Neutrophil (primary cell): ENCODE results near the gene HNRNPLL.

Experiments
- H3K27ac ChIP-seq: fragments of 200-600 bp; sonication (generic); 2 replicates; pipeline ENCODE4 v1.5.1; 2016; ENCODE audit warnings: mild to moderate bottlenecking, moderate library complexity
- H3K27me3 ChIP-seq: fragments of 200-600 bp; sonication (generic); 2 replicates; pipeline ENCODE4 v1.6.0; 2016; ENCODE audit warnings: mild to moderate bottlenecking
- H3K36me3 ChIP-seq: fragments of 200-600 bp; sonication (generic); 2 replicates; pipeline ENCODE4 v1.5.1; 2017
- H3K4me1 ChIP-seq, 2 experiments: fragments of 200-600 bp in 1 of 2; sonication (generic) in 1 of 2; 1 replicate in 1 of 2; 2 replicates in 1 of 2; pipeline versions ENCODE4 v1.5.1 to v1.6.1; 2013 to 2016; ENCODE audit warnings: low read depth in 1 of 2, low read length in 1 of 2, mild to moderate bottlenecking in 1 of 2, moderate library complexity in 1 of 2; ENCODE audit not compliant: control insufficient read depth in 1 of 2, insufficient read depth in 1 of 2
- H3K4me3 ChIP-seq, 2 experiments: fragments of 200-600 bp in 1 of 2; sonication (generic) in 1 of 2; 1 replicate in 1 of 2; 2 replicates in 1 of 2; pipeline ENCODE4 v1.5.1; 2013 to 2016; ENCODE audit warnings: low read depth in 1 of 2, low read length in 1 of 2, mild to moderate bottlenecking in 1 of 2, moderate library complexity in 1 of 2
- H3K9me3 ChIP-seq: fragments of 200-600 bp; sonication (generic); 2 replicates; pipeline ENCODE4 v1.5.1; 2016
- TF ChIP-seq, protein P1 (sequence below): fragments of 200-600 bp; sonication (generic); IDR thresholded peaks from 2 replicates; pipeline ENCODE4 v1.5.1; 2016; ENCODE audit warnings: antibody characterized with exemption

The HNRNPLL gene

DNA sequence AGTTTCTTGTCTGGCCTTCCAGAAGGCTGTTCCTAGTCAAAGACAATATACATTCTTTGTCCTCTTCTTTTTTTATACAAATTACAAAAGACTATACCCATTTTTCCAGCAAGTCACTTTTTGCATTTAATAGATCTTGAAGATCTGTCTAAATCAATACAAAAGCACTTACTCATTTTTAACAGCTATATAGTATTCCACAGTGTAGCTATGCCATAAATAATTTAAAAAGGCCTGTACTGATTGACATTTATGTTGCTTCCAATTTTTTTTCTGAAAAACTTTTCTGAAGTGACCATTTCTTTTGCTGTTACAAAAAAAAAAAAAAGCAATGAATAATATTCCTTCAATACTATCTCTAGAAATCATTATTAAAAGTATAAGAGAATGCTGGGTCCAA is 30.3 kb upstream of the HNRNPLL start:
- TF ChIP-seq, protein P1, sequence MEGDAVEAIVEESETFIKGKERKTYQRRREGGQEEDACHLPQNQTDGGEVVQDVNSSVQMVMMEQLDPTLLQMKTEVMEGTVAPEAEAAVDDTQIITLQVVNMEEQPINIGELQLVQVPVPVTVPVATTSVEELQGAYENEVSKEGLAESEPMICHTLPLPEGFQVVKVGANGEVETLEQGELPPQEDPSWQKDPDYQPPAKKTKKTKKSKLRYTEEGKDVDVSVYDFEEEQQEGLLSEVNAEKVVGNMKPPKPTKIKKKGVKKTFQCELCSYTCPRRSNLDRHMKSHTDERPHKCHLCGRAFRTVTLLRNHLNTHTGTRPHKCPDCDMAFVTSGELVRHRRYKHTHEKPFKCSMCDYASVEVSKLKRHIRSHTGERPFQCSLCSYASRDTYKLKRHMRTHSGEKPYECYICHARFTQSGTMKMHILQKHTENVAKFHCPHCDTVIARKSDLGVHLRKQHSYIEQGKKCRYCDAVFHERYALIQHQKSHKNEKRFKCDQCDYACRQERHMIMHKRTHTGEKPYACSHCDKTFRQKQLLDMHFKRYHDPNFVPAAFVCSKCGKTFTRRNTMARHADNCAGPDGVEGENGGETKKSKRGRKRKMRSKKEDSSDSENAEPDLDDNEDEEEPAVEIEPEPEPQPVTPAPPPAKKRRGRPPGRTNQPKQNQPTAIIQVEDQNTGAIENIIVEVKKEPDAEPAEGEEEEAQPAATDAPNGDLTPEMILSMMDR, result no peak
- no peaks in the 10 kb centered on the region for H3K9me3 ChIP-seq

DNA sequence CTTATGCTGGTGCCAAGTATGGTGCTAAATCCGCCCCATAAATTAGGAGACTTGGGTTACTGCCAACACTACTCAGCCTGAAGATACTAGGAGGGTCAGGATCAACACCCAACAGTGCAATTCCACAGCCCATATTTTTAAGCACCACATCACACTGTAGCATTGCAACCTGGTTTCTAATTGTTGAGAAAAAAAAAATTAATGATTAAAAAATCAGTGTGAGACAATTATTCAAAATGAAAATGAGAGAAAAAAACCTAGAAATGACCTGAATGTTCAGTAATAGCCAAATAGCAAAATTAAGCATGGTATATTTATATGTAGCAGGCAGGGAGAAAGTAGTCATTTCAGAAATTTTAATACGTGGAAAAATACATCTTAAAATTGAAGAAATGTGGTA is 29.2 kb upstream of the HNRNPLL start:
- no peaks in the 10 kb centered on the region for H3K36me3 ChIP-seq
- H3K27ac ChIP-seq, result no peak overlapping the region
- TF ChIP-seq, protein P1, result no peak
- H3K9me3 ChIP-seq, result no peaks in the 10 kb centered on the region
- H3K27me3 ChIP-seq, result no peaks in the 10 kb centered on the region
- H3K4me1 ChIP-seq, result peaks cover 0 to 10% of the 10 kb centered on the region in 2 experiments
- no peak overlapping the region for H3K4me3 ChIP-seq

More for the DNA sequence above, 30.3 kb upstream of the HNRNPLL start:
- no peaks in the 10 kb centered on the region for H3K36me3 ChIP-seq
- H3K27ac ChIP-seq, result no peak overlapping the region
- H3K27me3 ChIP-seq, result no peaks in the 10 kb centered on the region
- H3K4me3 ChIP-seq, result no peak overlapping the region
- peaks cover 0 to 10% of the 10 kb centered on the region in 2 experiments for H3K4me1 ChIP-seq

DNA sequence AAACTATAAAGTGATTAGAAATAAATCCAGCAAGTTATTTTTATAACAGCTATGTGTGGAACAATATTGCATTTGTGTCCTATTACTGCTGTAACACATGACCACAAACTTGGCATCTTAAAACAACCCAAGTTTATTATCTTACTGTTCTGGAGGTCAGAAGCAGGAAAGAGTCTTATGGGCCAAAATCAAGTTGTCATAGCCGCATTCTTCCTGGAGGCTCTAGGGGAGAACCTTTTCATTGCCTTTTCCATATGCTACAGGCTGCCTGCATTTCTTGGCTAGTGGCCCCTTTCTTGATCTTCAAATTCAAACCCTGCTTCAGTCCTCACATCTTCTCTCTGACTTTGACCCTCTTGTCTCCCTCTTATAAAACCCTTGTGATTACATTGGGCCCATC is 27.0 kb upstream of the HNRNPLL start:
- Histone ChIP-seq H3K4me3 (no peak overlapping the region), H3K9me3 (no peaks in the 10 kb centered on the region), H3K27me3 (no peaks in the 10 kb centered on the region), H3K36me3 (no peaks in the 10 kb centered on the region), H3K4me1 (peaks cover 2 to 9% of the 10 kb centered on the region in 2 experiments), H3K27ac (no peak overlapping the region)
- TF ChIP-seq, protein P1, result no peak

DNA sequence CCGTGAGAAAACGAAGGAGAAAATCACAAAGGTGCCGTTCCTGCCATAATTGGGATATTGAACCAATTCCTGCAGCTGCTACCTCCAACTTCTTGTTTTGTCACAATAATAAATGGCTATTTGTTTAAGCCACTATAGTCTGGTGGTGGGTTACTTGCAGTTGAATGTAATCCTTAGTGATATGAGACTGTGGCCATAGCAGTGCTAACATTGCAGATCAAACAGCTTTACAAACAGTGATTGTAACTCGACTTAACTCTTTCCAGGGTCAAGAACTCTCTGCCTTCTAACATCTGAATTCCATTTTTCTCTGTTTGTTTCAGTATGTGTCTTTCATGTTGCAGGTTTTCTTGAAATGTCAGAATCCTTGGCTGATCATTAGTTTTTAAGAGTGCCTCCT is 24.7 kb upstream of the HNRNPLL start:
- TF ChIP-seq, protein P1, result no peak
- H3K4me1 ChIP-seq, result peaks cover 9 to 14% of the 10 kb centered on the region in 2 experiments
- H3K9me3 ChIP-seq, result no peaks in the 10 kb centered on the region
- no peaks in the 10 kb centered on the region for H3K27me3 ChIP-seq
- H3K4me3 ChIP-seq, result no peak overlapping the region
- no peaks in the 10 kb centered on the region for H3K36me3 ChIP-seq
- no peak overlapping the region for H3K27ac ChIP-seq

DNA sequence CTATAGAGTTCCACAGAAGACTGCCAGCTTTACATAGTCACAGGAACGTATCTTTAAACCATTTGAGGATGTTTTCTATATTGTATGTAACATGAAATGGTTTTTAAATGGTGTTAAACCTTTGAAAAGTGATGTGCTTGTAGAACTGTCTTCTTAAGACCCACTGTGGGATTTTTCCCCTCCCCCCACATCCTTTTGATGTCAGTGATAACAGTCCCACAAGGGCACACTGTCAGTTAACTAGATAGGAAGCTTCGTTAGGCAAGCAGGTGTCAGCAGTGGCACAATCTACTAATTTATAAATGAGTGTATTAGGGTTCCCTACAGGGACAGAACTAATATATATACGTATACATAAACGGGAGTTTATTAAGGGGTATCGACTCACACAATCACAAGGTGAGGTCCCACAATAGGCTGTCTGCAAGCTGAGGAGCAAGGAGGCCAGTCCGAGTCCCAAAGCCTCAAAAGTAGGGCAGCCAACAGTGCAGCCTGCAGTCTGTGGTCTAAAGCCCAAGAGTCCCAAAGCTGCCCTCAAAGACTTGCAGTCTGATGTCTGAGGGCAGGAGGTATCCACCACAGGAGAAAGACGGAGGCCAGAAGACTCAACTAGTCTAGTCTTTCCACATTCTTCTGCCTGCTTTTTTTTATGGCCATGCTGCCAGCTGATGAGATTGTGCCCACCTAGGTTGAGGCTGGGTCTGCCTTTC is 23.8 kb upstream of the HNRNPLL start:
- Histone ChIP-seq H3K27ac (no peak overlapping the region), H3K4me1 (peaks cover 18 to 23% of the 10 kb centered on the region in 2 experiments), H3K27me3 (no peaks in the 10 kb centered on the region), H3K4me3 (no peak overlapping the region), H3K36me3 (no peaks in the 10 kb centered on the region), H3K9me3 (no peaks in the 10 kb centered on the region)
- TF ChIP-seq, protein P1, result no peak
